ENCODE measurements around the gene SMTN.
"Not testable (repeated sequence)": the region's sequence is repeated elsewhere in the genome, so short reads cannot be mapped to it uniquely, and the experiment has no call there.

Gene SMTN

GRCh38 chr22:31093086-31093850 is 12.2 kb downstream of the SMTN start:
- Mint-ChIP-seq H3K4me3 (no peak overlapping the region), H3K4me1 (peaks cover 28% of the 10 kb centered on the region), H3K36me3 (peaks cover 9% of the 10 kb centered on the region), H3K9me3 (no peaks in the 10 kb centered on the region), H3K27ac (no peak overlapping the region), H3K27me3 (no peaks in the 10 kb centered on the region)
- ATAC-seq, result no peak

- no peak overlapping the region for H3K4me3 Mint-ChIP-seq
- peaks cover 9% of the 10 kb centered on the region for H3K36me3 Mint-ChIP-seq
- no peak overlapping the region for H3K27ac Mint-ChIP-seq
- no peaks in the 10 kb centered on the region for H3K9me3 Mint-ChIP-seq
- H3K27me3 Mint-ChIP-seq, result no peaks in the 10 kb centered on the region
- peaks cover 20% of the 10 kb centered on the region for H3K4me1 Mint-ChIP-seq
- ATAC-seq, result no peak
Observed at GRCh38 chr22:31094021-31094551, 13.0 kb downstream of the SMTN start.

GRCh38 chr22:31094741-31095140 is 13.6 kb downstream of the SMTN start:
- Mint-ChIP-seq H3K4me3 (no peak overlapping the region), H3K9me3 (no peaks in the 10 kb centered on the region), H3K27ac (no peak overlapping the region), H3K27me3 (no peaks in the 10 kb centered on the region), H3K4me1 (peaks cover 13% of the 10 kb centered on the region), H3K36me3 (peaks cover 9% of the 10 kb centered on the region)
- no peak for ATAC-seq

- Mint-ChIP-seq H3K27me3 (no peaks in the 10 kb centered on the region), H3K4me3 (no peak overlapping the region), H3K27ac (no peak overlapping the region), H3K9me3 (no peaks in the 10 kb centered on the region), H3K4me1 (peaks cover 3% of the 10 kb centered on the region), H3K36me3 (peaks cover 16% of the 10 kb centered on the region)
- ATAC-seq, result no peak
Observed at GRCh38 chr22:31095637-31096249, 14.6 kb downstream of the SMTN start.

- no peak overlapping the region for H3K27ac Mint-ChIP-seq
- no peaks in the 10 kb centered on the region for H3K4me1 Mint-ChIP-seq
- H3K36me3 Mint-ChIP-seq, result peaks cover 16% of the 10 kb centered on the region
- H3K27me3 Mint-ChIP-seq, result no peaks in the 10 kb centered on the region
- ATAC-seq, result no peak
- no peaks in the 10 kb centered on the region for H3K9me3 Mint-ChIP-seq
- H3K4me3 Mint-ChIP-seq, result no peak overlapping the region
Observed at GRCh38 chr22:31096657-31097279, 15.7 kb downstream of the SMTN start.

- H3K4me1 Mint-ChIP-seq, H3K27ac Mint-ChIP-seq, ATAC-seq: not testable (repeated sequence)
Observed at GRCh38 chr22:31097539-31097938, 16.4 kb downstream of the SMTN start.

GRCh38 chr22:31097941-31098631 is 17.0 kb downstream of the SMTN start:
- peaks cover 16% of the 10 kb centered on the region for H3K36me3 Mint-ChIP-seq
- H3K9me3 Mint-ChIP-seq, result no peaks in the 10 kb centered on the region
- no peaks in the 10 kb centered on the region for H3K27me3 Mint-ChIP-seq
- no peak overlapping the region for H3K27ac Mint-ChIP-seq
- H3K4me3 Mint-ChIP-seq, result no peak overlapping the region
- ATAC-seq, result no peak
- no peaks in the 10 kb centered on the region for H3K4me1 Mint-ChIP-seq

More at GRCh38 chr22:31097539-31097938, 16.4 kb downstream of the SMTN start:
- not testable (repeated sequence) for H3K9me3 Mint-ChIP-seq, H3K4me3 Mint-ChIP-seq, H3K27me3 Mint-ChIP-seq
- peaks cover 16% of the 10 kb centered on the region for H3K36me3 Mint-ChIP-seq

GRCh38 chr22:31098632-31099110 is 17.6 kb downstream of the SMTN start:
- ATAC-seq, result no peak
- Mint-ChIP-seq H3K27ac (no peak overlapping the region), H3K9me3 (no peaks in the 10 kb centered on the region), H3K4me3 (no peak overlapping the region), H3K27me3 (no peaks in the 10 kb centered on the region), H3K4me1 (no peaks in the 10 kb centered on the region), H3K36me3 (peaks cover 16% of the 10 kb centered on the region)

GRCh38 chr22:31099386-31099785 is 18.3 kb downstream of the SMTN start:
- Mint-ChIP-seq H3K27ac (no peak overlapping the region), H3K27me3 (no peaks in the 10 kb centered on the region), H3K4me1 (no peaks in the 10 kb centered on the region), H3K9me3 (no peaks in the 10 kb centered on the region), H3K4me3 (no peak overlapping the region), H3K36me3 (peaks cover 16% of the 10 kb centered on the region)
- no peak for ATAC-seq

GRCh38 chr22:31099841-31100761 is 19.0 kb downstream of the SMTN start:
- ATAC-seq, result no peak
- Mint-ChIP-seq H3K4me1 (peaks cover 4% of the 10 kb centered on the region), H3K9me3 (no peaks in the 10 kb centered on the region), H3K36me3 (peaks cover 16% of the 10 kb centered on the region), H3K4me3 (no peak overlapping the region), H3K27me3 (no peaks in the 10 kb centered on the region), H3K27ac (no peak overlapping the region)

GRCh38 chr22:31100762-31101525 is 19.8 kb downstream of the SMTN start:
- H3K9me3 Mint-ChIP-seq, result no peaks in the 10 kb centered on the region
- H3K27ac Mint-ChIP-seq, result no peak overlapping the region
- no peaks in the 10 kb centered on the region for H3K27me3 Mint-ChIP-seq
- H3K4me3 Mint-ChIP-seq, result no peak overlapping the region
- peaks cover 12% of the 10 kb centered on the region for H3K36me3 Mint-ChIP-seq
- H3K4me1 Mint-ChIP-seq, result peaks cover 13% of the 10 kb centered on the region
- no peak for ATAC-seq

- Mint-ChIP-seq H3K4me3 (no peak overlapping the region), H3K4me1 (peaks cover 27% of the 10 kb centered on the region), H3K9me3 (no peaks in the 10 kb centered on the region), H3K36me3 (peaks cover 7% of the 10 kb centered on the region), H3K27ac (no peak overlapping the region), H3K27me3 (no peaks in the 10 kb centered on the region)
- ATAC-seq, result no peak
Observed at GRCh38 chr22:31102441-31103081, 21.4 kb downstream of the SMTN start.

- Mint-ChIP-seq H3K27me3 (no peaks in the 10 kb centered on the region), H3K4me3 (no peak overlapping the region), H3K27ac (no peak overlapping the region), H3K36me3 (peaks cover 7% of the 10 kb centered on the region), H3K9me3 (no peaks in the 10 kb centered on the region), H3K4me1 (peaks cover 33% of the 10 kb centered on the region)
- no peak for ATAC-seq
Observed at GRCh38 chr22:31103111-31103510, 22.0 kb downstream of the SMTN start.
